GM19463 (cell line): ENCODE measurements around the gene ZFHX3.

ENCODE experiments used
- ATAC-seq: cut with Tn5 transposase; IDR thresholded peaks from one replicate; pipeline ENCODE4 v1.9.1; 2021; ENCODE audit warnings: mild to moderate bottlenecking, moderate library complexity; ENCODE audit not compliant: unreplicated experiment

The ZFHX3 gene

DNA sequence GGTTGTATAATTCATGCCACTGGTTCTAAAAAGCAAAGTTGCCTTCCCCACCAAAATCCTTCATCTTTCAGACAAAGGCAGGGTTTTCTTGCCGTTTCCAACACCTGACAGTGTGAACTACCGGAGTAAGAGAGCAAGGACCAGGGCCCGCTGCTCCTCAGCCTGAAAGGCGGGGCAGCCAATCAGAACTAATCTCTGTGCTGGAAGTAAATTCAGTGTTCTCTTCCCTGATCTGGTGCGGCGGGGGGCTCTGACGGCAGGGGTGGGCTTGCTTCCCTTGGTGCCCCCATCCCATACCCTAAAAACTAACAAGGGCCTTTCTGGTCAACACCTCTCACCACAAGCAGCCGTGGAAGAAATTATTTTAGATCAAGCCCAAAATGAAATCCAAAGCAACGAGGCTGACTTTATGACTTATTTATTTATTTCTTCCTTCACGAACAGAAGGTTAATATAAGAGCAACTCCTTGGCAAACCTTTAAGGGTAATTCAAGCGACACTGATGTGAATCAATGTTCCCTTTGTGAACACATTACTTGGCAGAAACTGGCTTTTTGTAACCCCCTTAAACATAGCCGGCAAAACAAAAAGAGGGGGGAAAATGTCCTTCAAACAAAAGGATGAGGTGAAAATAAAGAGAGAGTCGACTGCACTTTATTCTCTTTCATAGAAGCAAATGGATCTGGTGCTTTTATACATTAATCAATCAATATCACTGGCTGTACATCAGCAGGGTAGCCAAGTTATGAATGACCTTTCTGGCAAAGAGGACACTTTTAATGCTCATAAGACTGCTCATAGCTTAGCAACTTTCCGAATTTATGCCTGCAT is 189.9 kb downstream of the ZFHX3 start:
- ATAC-seq: no peak

- no peak for ATAC-seq
Measured at GRCh38 chr16:72856797-72857196, 191.1 kb downstream of the ZFHX3 start.

DNA sequence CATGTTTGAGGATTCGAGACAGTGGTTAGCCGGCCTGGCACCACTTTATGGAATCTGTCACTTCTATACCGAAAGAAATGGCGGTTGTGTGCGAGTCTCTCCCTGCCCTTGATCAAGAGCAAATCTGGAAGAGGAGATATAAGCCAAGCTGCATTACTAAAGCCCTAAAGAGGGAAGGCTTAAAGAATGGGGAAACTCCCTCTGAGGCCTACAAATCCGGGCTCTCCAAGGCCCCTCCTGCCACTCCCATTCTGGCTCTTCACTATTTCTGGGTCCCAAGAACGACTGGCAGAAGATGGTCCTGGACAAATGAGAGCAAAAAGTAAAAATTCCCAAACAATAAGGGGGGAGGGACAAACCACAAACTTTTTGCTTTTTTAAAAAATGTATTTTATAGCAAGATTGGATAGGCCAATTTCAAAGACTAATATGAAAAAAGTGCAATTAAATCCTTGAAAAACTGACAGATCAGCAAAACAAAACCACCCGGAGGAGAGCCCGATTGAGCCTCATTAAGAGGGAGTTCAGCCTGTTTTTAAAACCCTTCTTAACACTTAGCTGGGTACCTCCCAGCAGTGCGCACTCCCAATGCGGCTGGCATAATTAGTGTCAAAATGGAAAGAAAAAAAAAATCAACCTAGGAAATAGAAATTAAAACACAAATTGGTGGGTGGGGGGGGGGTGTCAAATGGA is 193.5 kb downstream of the ZFHX3 start:
- ATAC-seq: no peak

- ATAC-seq: no peak
Measured at GRCh38 chr16:72853575-72854266, 194.2 kb downstream of the ZFHX3 start.

- ATAC-seq: no peak
Measured at GRCh38 chr16:72852421-72852820, 195.5 kb downstream of the ZFHX3 start.

GRCh38 chr16:72850853-72851252 is 197.1 kb downstream of the ZFHX3 start:
- no peak for ATAC-seq

GRCh38 chr16:72850021-72850420 is 197.9 kb downstream of the ZFHX3 start:
- no peak for ATAC-seq

- no peak for ATAC-seq
Measured at GRCh38 chr16:72848759-72849664, 198.9 kb downstream of the ZFHX3 start.

DNA sequence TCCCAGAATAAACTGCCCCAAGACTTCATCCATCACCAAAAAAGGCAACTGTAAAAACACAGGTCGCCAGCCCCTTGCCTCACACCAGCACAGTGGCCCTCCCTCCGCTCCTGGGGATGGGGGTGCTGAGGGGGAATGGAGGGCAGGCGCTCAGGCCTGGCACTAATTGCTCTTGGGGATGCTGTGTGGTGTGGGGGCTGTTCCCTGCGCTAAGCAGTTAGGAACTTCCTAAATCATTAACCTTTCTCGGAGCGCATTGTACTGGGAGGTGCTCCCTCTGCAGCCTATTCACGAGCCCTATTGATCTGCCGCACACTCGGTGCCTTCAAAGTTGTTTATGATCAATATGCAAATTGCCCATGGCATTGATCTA is 199.9 kb downstream of the ZFHX3 start:
- no peak for ATAC-seq

DNA sequence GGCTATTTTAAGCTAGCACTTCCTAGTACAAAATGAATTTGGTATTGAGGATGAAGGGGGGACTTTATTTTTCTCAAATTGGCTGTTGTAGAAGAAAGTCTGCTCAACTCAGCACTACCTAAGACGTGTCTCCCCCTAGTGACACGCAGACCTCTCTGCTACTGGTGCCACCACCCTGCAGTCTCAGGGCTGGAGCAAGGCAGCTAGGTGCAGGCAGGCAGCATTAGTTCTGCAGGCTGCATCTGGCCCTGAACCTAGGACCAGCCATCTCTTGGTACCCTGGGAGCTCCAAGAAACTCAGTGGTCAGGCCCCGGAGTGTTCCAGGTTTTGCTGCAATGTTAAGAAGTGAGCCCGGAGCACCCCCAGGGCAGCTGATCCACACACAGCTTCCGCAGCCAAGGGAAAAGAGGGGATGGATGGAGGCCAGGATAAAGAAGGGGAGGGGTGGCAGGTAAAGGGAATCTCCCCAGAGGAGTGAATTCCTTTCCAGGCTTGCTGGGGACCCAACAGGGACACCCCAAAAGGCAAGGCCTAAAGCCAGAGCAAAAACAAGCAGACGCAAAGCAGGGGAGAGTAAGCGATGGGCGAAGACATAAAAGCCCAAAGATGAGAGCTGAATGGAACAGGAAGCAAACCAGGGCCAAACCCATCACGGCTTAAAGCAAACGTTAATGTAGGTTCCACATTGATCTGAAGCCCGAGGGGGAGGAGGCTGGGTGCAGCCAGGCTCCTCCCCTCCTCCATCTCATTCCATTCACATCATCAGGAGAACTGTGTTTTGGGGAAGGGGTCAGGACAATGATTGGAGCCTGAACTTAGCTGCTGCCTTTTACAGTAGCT is 200.5 kb downstream of the ZFHX3 start:
- ATAC-seq: no peak

GRCh38 chr16:72846594-72846993 is 201.3 kb downstream of the ZFHX3 start:
- ATAC-seq: no peak

- ATAC-seq: no peak
Measured at GRCh38 chr16:72845322-72846020, 202.5 kb downstream of the ZFHX3 start.

DNA sequence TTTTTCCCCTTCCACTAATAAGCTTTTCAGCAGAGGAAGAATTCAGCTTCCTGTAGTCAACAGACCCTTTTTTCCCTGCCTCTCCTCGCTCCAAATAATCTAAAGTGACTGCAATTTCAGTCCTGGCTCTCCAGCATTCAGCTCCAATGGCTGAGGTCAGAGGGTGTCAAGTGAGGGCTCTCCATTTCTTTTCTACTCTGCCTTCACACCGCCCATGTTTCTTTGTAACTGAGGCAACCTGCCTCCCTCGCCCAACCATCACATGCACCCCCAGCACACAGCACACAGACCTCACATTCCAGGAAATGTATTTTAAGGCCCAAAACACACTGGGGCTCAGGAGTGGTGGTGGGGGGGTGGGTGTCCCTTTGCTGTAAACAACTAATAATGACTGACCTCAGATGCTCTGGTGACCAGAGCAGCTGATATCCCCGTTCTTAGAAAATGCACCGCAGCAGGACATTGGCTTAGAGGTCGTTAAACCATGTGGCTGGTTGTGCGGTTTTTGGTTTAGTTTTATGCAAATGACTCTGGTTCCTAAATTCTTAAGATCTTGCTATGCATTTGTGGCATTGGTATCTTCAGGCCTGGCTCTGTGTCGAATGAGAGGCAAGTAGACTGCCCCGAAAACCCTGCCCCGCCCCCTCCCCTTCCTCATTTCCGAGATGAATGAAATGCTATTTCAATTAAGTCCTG is 203.6 kb downstream of the ZFHX3 start:
- ATAC-seq: no peak

DNA sequence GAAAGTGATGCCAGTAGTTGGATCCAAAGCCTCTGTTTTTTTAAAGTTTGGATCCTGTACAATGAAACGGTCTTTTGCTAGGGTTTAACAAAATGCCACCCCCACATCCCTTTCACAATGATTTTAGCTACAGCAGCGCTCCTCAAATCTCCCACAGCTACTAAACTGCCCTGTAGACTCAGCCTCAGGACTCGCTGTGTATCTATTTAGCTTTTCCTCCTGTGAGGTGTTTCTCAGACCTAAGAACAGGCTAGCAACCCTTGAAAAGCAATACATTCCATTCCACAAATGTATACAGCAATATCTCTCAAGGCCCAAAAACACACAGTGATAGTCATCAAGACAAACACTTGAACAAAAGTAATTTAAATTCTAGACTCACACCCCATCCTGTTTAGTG is 206.4 kb downstream of the ZFHX3 start:
- ATAC-seq: no peak

DNA sequence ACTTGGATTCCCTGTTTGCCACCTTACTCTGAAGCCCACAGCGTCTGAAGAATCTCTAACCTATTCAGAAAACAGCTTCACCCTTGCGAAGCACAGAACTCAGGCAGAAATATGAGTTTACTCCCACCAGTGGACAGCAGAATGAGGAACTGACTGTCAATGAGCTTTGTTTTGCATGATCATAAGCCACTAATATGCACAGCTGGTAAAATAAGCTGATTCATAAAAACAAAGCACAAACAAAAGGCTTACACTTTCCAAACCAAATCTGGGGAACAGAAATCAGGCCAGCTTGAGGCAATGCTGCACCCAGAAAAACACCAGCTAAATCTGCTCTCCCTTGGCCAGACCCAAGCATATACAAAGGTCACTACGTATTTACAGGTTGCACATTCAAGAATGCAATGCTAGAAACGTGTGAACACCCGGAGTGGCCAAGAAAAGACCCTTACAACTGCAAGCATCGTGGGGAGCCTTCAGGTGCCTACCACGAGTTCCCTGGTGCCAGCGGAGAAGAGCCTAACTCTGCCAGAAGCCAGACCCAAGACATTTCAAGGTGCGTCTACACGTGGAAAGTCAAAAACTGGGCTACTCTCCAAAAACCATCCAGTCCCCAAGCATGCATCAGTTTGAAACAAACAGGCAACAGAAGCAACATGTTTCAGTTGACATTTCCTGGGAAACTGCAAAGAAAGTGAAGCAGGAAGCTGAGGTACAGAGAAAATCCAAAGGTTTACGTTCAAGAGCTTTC is 207.1 kb downstream of the ZFHX3 start:
- ATAC-seq: no peak

DNA sequence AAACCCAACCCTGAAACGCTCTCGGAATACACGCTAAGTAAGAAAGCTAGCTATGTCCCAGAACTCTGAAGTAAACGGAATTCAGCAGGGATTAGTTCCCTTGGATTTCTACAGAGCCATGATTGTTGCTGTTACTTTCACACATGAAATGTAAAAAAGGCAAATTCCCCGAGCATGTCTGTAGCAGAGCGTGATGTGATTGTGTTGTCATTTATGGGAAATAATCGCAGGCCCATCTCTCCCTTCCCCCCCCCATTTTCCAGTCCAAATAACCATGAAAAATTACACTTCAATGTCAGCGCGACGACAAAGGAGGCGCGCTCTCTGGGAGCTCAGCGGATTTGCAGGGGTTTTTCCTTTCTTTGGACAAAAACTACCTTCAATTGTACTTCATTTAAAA is 209.0 kb downstream of the ZFHX3 start:
- no peak for ATAC-seq

DNA sequence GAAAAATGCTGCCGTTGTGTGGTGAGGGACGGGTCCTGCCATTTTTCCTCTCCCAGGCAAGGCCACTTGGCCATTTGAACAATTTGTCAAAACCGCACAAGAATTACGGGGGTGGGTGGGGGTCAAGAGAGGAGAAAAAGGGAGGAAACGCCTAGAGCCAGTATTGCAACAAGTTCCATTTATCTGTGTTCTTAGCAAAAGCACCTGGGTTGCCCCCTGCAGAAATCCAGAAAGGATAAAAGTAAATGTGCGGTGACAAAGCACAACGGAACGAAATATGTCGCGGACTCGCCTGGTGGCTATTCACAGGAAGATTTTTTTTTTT is 209.4 kb downstream of the ZFHX3 start:
- no peak for ATAC-seq
